LNCaP clone FGC (cell line): ENCODE measurements around the gene TTC9.

Source experiments
- DNase-seq: peaks from one replicate; pipeline ENCODE4 v3.0.0-alpha.2; 2011; ENCODE audit warnings: low read depth
- H3K4me3 ChIP-seq: 2 replicates; pipeline ENCODE4 v1.5.1; 2011; ENCODE audit warnings: mild to moderate bottlenecking, low read depth, low read length, control low read depth
- TF ChIP-seq, protein P1 (sequence below): IDR thresholded peaks from 2 replicates; pipeline ENCODE4 v1.5.1; 2012; ENCODE audit warnings: mild to moderate bottlenecking; ENCODE audit not compliant: control insufficient read depth, insufficient read depth; ENCODE audit errors: extremely low read depth

Gene TTC9

DNA sequence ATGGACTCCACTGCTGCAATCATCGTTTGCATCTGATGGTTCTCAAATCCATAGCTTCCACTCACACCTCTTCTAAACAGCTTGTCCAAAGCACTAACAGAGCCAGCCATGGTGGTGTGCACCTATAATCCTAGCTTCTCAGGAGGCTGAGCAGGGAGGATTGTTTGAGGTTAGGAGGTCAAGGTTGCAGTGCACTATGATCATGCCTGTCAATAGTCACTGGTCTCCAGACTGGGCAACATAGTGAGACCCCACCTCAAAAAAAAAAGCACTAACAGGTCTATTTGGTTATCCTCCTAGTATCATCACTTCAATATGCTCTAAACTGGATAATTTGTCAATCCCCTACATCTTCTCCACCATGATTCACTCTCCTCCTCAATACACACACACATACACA is 63.2 kb downstream of the TTC9 start:
- TF ChIP-seq, protein P1, sequence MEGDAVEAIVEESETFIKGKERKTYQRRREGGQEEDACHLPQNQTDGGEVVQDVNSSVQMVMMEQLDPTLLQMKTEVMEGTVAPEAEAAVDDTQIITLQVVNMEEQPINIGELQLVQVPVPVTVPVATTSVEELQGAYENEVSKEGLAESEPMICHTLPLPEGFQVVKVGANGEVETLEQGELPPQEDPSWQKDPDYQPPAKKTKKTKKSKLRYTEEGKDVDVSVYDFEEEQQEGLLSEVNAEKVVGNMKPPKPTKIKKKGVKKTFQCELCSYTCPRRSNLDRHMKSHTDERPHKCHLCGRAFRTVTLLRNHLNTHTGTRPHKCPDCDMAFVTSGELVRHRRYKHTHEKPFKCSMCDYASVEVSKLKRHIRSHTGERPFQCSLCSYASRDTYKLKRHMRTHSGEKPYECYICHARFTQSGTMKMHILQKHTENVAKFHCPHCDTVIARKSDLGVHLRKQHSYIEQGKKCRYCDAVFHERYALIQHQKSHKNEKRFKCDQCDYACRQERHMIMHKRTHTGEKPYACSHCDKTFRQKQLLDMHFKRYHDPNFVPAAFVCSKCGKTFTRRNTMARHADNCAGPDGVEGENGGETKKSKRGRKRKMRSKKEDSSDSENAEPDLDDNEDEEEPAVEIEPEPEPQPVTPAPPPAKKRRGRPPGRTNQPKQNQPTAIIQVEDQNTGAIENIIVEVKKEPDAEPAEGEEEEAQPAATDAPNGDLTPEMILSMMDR, result no peak
- no peak for DNase-seq
- no peak overlapping the region for H3K4me3 ChIP-seq

DNA sequence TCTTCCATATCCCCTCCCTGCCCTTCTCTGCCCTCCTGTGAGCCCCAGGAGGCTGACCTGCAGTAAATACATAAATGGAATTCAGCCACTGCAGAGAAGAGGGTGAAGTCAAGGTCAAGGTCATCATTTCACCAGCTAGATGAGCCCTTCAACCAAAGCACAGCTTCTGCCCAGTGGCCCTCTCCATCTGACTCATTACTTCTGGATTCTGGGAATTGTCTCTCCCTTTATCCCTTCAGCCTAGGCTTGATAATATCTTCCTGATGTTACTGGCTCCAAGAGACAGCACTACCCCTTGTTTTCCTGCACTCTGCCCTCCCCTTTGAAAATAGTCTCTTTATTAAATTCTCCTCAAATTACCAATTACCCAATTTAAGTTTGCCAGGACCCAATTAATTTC is 64.5 kb downstream of the TTC9 start:
- TF ChIP-seq, protein P1, result no peak
- H3K4me3 ChIP-seq, result no peak overlapping the region
- DNase-seq, result no peak

DNA sequence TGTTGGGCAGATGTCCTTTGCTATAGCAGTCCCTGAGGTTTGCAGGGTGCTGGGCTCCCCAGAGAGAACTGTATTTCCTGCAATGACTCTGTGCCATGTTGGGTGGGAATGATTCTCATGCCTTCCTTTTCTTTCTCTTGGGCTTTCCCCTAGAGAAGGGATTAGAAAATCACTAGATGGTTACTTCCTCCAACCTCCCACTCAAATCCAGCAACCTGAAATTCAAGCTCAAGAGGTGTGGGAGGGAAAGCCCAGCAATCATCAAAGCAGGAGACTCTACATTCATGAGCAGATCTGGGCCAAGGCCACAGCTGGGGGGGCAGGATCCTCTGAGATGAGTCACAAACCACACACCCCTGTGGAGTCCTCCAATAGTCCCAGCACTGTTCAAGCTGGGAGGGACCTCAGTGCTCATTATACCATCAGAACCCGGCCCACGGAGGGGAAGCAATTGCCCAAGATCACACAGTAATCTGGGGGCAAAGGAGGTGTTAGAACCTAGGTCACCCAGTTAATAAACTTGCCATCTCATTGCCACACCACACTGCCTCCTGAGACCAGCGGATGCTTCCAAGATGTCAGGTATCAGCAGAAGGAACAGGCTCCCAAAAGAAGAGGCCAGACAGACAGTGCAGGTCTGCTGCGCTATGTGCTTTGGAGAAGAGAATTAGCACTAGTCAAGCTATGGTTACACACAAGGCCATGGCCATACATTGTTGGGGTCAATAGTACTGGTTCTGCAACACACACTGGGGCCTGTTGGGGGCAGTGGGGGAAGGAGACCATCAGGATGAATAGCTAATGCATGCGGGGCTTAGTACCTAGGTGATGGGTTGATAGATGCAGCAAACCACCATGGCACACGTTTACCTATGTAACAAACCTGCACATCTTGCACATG is 65.7 kb downstream of the TTC9 start:
- no peak overlapping the region for H3K4me3 ChIP-seq
- DNase-seq, result no peak
- TF ChIP-seq, protein P1, result no peak

DNA sequence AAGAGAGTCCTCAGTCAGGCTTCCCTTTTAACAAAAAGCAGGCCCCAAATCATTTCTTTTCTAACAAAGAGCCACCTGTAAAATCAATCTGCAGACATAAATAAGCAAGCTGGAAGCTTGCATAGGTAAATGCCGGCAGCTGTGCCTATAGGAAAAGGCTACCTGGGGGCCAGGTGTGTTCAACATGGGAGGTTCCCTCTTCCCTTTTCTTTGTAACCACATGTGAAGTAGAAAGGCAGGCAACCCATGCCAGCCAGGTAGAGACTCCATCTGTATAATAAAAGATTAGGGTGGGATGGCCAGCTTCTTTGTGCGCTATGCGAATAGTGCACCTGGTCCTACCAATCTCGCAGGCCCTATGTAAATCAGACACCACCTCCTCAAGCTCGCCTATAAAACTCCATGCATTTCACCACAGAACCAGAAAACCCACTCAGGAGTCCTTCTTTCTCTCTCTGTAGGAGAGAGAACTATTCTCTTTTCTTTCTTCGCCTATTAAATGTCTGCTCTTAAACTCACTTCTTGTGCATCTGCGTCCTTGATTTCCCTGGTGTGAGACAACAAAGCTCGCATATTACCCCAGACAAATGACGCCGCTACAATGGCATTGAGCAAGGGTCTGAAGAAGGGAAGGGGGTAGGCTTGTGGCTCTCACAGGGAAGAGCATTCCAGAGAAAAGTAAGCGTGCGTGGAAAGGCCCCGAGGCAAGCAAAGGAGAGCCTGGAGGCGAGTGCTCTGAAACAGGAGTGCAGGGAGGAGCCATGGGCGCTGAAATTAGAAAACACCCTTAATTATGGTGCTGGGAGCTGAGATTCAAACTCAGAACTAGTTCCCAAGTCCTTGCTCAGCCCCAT is 67.2 kb downstream of the TTC9 start:
- no peak for DNase-seq
- TF ChIP-seq, protein P1, result no peak
- H3K4me3 ChIP-seq, result no peak overlapping the region

DNA sequence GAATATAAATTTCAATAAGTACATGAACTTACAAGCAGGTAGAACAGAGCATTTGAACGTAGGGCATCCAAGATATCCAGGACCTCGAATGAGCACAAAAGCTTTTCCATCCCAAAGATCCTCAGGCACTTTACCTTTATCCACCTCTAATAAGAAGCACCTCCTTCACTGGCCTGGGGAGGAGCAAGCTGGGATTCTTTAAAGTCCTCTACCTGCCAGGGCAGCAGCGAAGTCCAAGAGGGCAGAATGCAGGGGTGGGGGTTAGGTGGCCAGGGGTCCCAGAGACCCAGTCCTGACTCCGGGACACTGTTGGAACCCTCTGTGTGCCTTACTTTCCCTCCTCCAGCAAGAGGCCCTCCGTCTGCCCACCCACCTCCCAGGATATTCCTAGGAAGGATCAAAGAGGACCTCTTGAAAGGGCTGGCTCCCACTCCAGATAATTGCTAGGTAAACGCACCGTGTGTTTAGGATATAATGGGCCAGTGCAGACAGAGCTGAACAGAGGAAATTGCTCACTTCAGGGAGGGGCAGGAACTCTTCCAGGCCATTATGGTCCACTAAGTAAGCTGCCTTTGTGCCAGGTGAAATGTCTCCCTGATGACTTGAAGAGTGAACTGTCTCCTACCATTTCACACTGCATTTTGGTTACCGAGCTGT is 68.1 kb downstream of the TTC9 start:
- TF ChIP-seq, protein P1, result no peak
- no peak overlapping the region for H3K4me3 ChIP-seq
- DNase-seq, result no peak

DNA sequence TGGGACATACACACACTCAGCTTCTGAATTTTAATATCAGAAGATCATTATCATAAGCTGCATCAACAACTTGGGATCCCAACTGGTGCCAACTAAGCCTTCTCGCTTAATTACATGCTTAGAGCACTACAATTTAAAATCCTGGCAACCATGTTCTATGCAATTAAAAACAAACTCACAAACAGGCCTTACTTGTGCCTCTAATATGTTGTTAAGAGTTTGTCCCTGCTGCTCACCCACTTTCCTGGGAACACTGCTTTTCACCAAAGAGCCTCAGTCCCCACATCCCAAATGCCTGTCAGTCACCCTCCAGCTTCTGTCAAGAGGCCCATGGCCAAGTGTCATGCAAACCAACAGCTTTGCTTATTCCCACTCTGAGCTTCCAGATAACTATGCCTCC is 69.7 kb downstream of the TTC9 start:
- TF ChIP-seq, protein P1, result no peak
- H3K4me3 ChIP-seq, result no peak overlapping the region
- DNase-seq, result no peak
